H9 (cell line): ENCODE results near the gene TJAP1. TPM values are rescaled to one million over a fixed set of nuclear protein-coding genes. Genes with fewer than 3 reads are reported as not detected.

Experiments used
- DNase-seq: peaks from one replicate; pipeline ENCODE4 v3.0.0-alpha.2; 2017
- H2AFZ ChIP-seq: one replicate; pipeline ENCODE4 v1.6.1; 2013; ENCODE audit warnings: mild to moderate bottlenecking, low read length, control low read depth, moderate library complexity
- H2AK5ac ChIP-seq: 2 replicates; pipeline ENCODE4 v1.6.1; 2013; ENCODE audit warnings: low read length, control low read depth, mixed read lengths; ENCODE audit not compliant: insufficient read length
- H2BK120ac ChIP-seq: one replicate; pipeline ENCODE4 v1.6.1; 2013; ENCODE audit warnings: low read depth, mild to moderate bottlenecking, low read length, control low read depth, inconsistent platforms; ENCODE audit not compliant: poor library complexity, severe bottlenecking
- H2BK12ac ChIP-seq: 2 replicates; pipeline ENCODE4 v1.6.1; 2013; ENCODE audit warnings: low read length, control low read depth, mixed read lengths, low read depth; ENCODE audit not compliant: insufficient read length
- H2BK15ac ChIP-seq: 2 replicates; pipeline ENCODE4 v1.6.1; 2013; ENCODE audit warnings: low read depth, low read length, control low read depth
- H2BK20ac ChIP-seq: one replicate; pipeline ENCODE4 v1.6.1; 2013; ENCODE audit warnings: low read depth, mild to moderate bottlenecking, low read length, control low read depth, inconsistent platforms; ENCODE audit not compliant: poor library complexity, severe bottlenecking
- H2BK5ac ChIP-seq: 2 replicates; pipeline ENCODE4 v1.6.1; 2013; ENCODE audit warnings: low read length, control low read depth, mixed read lengths; ENCODE audit not compliant: insufficient read length
- H3K14ac ChIP-seq: 2 replicates; pipeline ENCODE4 v1.6.1; 2013; ENCODE audit warnings: low read length, control low read depth; ENCODE audit not compliant: insufficient read depth
- H3K18ac ChIP-seq: 2 replicates; pipeline ENCODE4 v1.6.1; 2013; ENCODE audit warnings: low read depth, mild to moderate bottlenecking, mixed read lengths, low read length, control low read depth; ENCODE audit not compliant: insufficient read length
- H3K23ac ChIP-seq: 2 replicates; pipeline ENCODE4 v1.6.1; 2013; ENCODE audit warnings: low read length, control low read depth, mixed read lengths, low read depth; ENCODE audit not compliant: insufficient read length
- H3K23me2 ChIP-seq: 2 replicates; pipeline ENCODE4 v1.6.1; 2013; ENCODE audit warnings: low read depth, mild to moderate bottlenecking, mixed read lengths, low read length, control low read depth; ENCODE audit not compliant: insufficient read length, poor library complexity, severe bottlenecking
- H3K27ac ChIP-seq: 2 replicates; pipeline ENCODE4 v1.5.1; 2013; ENCODE audit warnings: low read length, control low read depth, mixed read lengths, low read depth; ENCODE audit not compliant: insufficient read length
- H3K27me3 ChIP-seq: 2 replicates; pipeline ENCODE4 v1.6.1; 2013; ENCODE audit warnings: low read length, control low read depth, inconsistent platforms; ENCODE audit not compliant: insufficient read depth
- H3K4ac ChIP-seq: 2 replicates; pipeline ENCODE4 v1.6.1; 2013; ENCODE audit warnings: low read depth, mild to moderate bottlenecking, control low read depth, inconsistent platforms, low read length, moderate library complexity
- H3K4me1 ChIP-seq: 2 replicates; pipeline ENCODE4 v1.6.1; 2013; ENCODE audit warnings: low read length, control low read depth, inconsistent platforms; ENCODE audit not compliant: insufficient read depth
- H3K4me2 ChIP-seq: 2 replicates; pipeline ENCODE4 v1.6.1; 2013; ENCODE audit warnings: low read length, control low read depth, mixed read lengths; ENCODE audit not compliant: insufficient read length, insufficient read depth
- H3K56ac ChIP-seq: 2 replicates; pipeline ENCODE4 v1.6.1; 2013; ENCODE audit warnings: low read depth, mild to moderate bottlenecking, mixed read lengths, low read length, control low read depth; ENCODE audit not compliant: insufficient read length
- H3K79me1 ChIP-seq: 2 replicates; pipeline ENCODE4 v1.6.1; 2013; ENCODE audit warnings: low read depth, mild to moderate bottlenecking, moderate library complexity, low read length, control low read depth, inconsistent platforms; ENCODE audit not compliant: insufficient read depth, poor library complexity, severe bottlenecking
- H3K79me2 ChIP-seq: 2 replicates; pipeline ENCODE4 v1.6.1; 2013; ENCODE audit warnings: low read length, control low read depth, inconsistent platforms; ENCODE audit not compliant: insufficient read depth
- H3K9ac ChIP-seq: 2 replicates; pipeline ENCODE4 v1.6.1; 2013; ENCODE audit warnings: low read length, control low read depth, mixed read lengths; ENCODE audit not compliant: insufficient read length; ENCODE audit errors: extremely low read depth
- H3K9me3 ChIP-seq: one replicate; pipeline ENCODE4 v1.6.1; 2013; ENCODE audit warnings: low read depth, low read length, inconsistent platforms; ENCODE audit not compliant: control insufficient read depth
- H3T11ph ChIP-seq: one replicate; pipeline ENCODE4 v1.6.1; 2013; ENCODE audit warnings: mild to moderate bottlenecking, low read length, control low read depth, inconsistent platforms
- H4K20me1 ChIP-seq: one replicate; pipeline ENCODE4 v1.6.1; 2013; ENCODE audit not compliant: control insufficient read depth, insufficient read length, insufficient read depth
- H4K5ac ChIP-seq: 2 replicates; pipeline ENCODE4 v1.6.1; 2013; ENCODE audit warnings: low read depth, mild to moderate bottlenecking, mixed read lengths, low read length, control low read depth; ENCODE audit not compliant: insufficient read length
- H4K8ac ChIP-seq: replicated peaks from 2 replicates; pipeline ENCODE4 v1.6.1; 2013; ENCODE audit warnings: low read length, control low read depth, mixed read lengths, low read depth; ENCODE audit not compliant: insufficient read length
- H4K91ac ChIP-seq: 2 replicates; pipeline ENCODE4 v1.6.1; 2013; ENCODE audit warnings: low read depth, mild to moderate bottlenecking, moderate library complexity, mixed read lengths, low read length, control low read depth; ENCODE audit not compliant: insufficient read length
- H3K27ac Mint-ChIP-seq, 3 experiments: 2 replicates in 2 of 3; 3 replicates in 1 of 3; pipeline ENCODE4 v1.8.0; 2020 to 2021; ENCODE audit warnings: mixed read lengths in 3 of 3, mild to moderate bottlenecking in 1 of 3, moderate library complexity in 1 of 3
- H3K27me3 Mint-ChIP-seq: 2 replicates; pipeline ENCODE4 v1.8.0; 2021; ENCODE audit warnings: low read depth, mild to moderate bottlenecking, moderate library complexity, mixed read lengths
- H3K36me3 Mint-ChIP-seq, 3 experiments: 2 replicates in 2 of 3; 3 replicates in 1 of 3; pipeline ENCODE4 v1.8.0; 2020 to 2021; ENCODE audit warnings: low read depth in 3 of 3, mixed read lengths in 3 of 3; ENCODE audit not compliant: insufficient read depth in 1 of 3
- H3K4me1 Mint-ChIP-seq, 2 experiments: 2 replicates each; pipeline ENCODE4 v1.8.0; 2020; ENCODE audit warnings: mixed read lengths in 2 of 2
- H3K4me3 Mint-ChIP-seq, 2 experiments: 2 replicates in 1 of 2; 3 replicates in 1 of 2; pipeline ENCODE4 v1.8.0; 2020 to 2021; ENCODE audit warnings: mild to moderate bottlenecking in 2 of 2, mixed read lengths in 2 of 2, moderate library complexity in 1 of 2
- H3K9me3 Mint-ChIP-seq, 2 experiments: 2 replicates in 1 of 2; 3 replicates in 1 of 2; pipeline ENCODE4 v1.8.0; 2020; ENCODE audit warnings: mild to moderate bottlenecking in 2 of 2, mixed read lengths in 2 of 2, moderate library complexity in 1 of 2
- CTCF ChIP-seq: fragments of 200-600 bp; sonication (generic); conservative IDR thresholded peaks from 3 replicates; pipeline ENCODE4 v1.8.0; 2021; ENCODE audit warnings: antibody characterized with exemption, mild to moderate bottlenecking
- WGBS: extraction: QIAGEN DNeasy Blood & Tissue Kit; methylation state at CpG from one replicate; pipeline ENCODE4 v1.1.7; 2013; ENCODE audit warnings: missing lambda C conversion rate, low lambda C conversion rate, mixed read lengths; ENCODE audit not compliant: insufficient read length; ENCODE audit errors: extremely low coverage; 5-methylcytosine and 5-hydroxymethylcytosine counted together
- long read RNA-seq: library from polyadenylated mRNA; unstranded; transcript quantifications from one replicate; pipeline ENCODE4 v2.0.0, GENCODE V29; 2020
- total RNA-seq: library from RNA; stranded (reverse); gene quantifications from 2 replicates; pipeline ENCODE4 v1.2.1, GENCODE V29; 2021

Gene TJAP1
- total RNA-seq: 45.1 and 49.2 TPM in 2 replicates
- long read RNA-seq, transcript TJAP1-205 (10 exons, 2,665 nt): major isoform, 25 of 164 reads
- long read RNA-seq, transcript TJAP1-202 (11 exons, 2,778 nt): minor isoform, 9 of 164 reads
- long read RNA-seq, partial matches to known transcripts: 11 of 164 reads
- long read RNA-seq, other reads (novel, unspliced or antisense): 112 of 164 reads

GRCh38 chr6:43477235-43478007 lies at the start of gene TJAP1:
TJAP1 (plus strand) TSS chr6:43477570; CDS start chr6:43499002, 21,432 bp downstream.
- H3K9me3 ChIP-seq: no peaks in the 10 kb centered on the region
- Mint-ChIP-seq H3K27me3 (no peaks in the 10 kb centered on the region; the same call in 1 of the 2 replicates), H3K27ac (peak within 1 kb of the TSS; percentile 62 to 88 (median 85)), H3K4me1 (peaks cover 39 to 47% of the 10 kb centered on the region in 2 experiments), H3K9me3 (no peaks in the 10 kb centered on the region), H3K4me3 (peak within 1 kb of the TSS; percentile 87 to 95), H3K36me3 (peaks cover 0 to 3% (median 0%) of the 10 kb centered on the region in 3 experiments; a peak in 1 of 7 replicates)
- H2BK15ac ChIP-seq: no peak within 1 kb of the TSS
- H3K79me1 ChIP-seq: peaks cover 7% of the 10 kb centered on the region
- H4K91ac ChIP-seq: no peak within 1 kb of the TSS
- peaks cover 14% of the 10 kb centered on the region; the same call in 1 of the 2 replicates for H3K4me1 ChIP-seq
- H3K18ac ChIP-seq: peak within 1 kb of the TSS; percentile 82
- H3K23ac ChIP-seq: no peak within 1 kb of the TSS
- no peak within 1 kb of the TSS for H2BK20ac ChIP-seq
- no peak within 1 kb of the TSS for H2BK5ac ChIP-seq
- peak within 1 kb of the TSS; percentile 81 for H3K4me2 ChIP-seq
- no peaks in the 10 kb centered on the region for H4K20me1 ChIP-seq
- TF ChIP-seq CTCF: no peak
- H2BK12ac ChIP-seq: no peak within 1 kb of the TSS
- H2AK5ac ChIP-seq: no peak within 1 kb of the TSS
- H3T11ph ChIP-seq: no peak within 1 kb of the TSS
- peaks cover 10% of the 10 kb centered on the region for H3K23me2 ChIP-seq
- H3K4ac ChIP-seq: no peak within 1 kb of the TSS
- no peak within 1 kb of the TSS for H3K56ac ChIP-seq
- peak within 1 kb of the TSS; percentile 72 for H3K9ac ChIP-seq
- no peak within 1 kb of the TSS for H3K27ac ChIP-seq
- H2AFZ ChIP-seq: peak within 1 kb of the TSS; percentile 52
- no peak within 1 kb of the TSS for H2BK120ac ChIP-seq
- no peak within 1 kb of the TSS for H4K8ac ChIP-seq
- H3K79me2 ChIP-seq: peaks cover 15% of the 10 kb centered on the region
- H3K27me3 ChIP-seq: no peaks in the 10 kb centered on the region
- H3K14ac ChIP-seq: peak within 1 kb of the TSS; percentile 93
- DNase-seq: peak; percentile 96
- WGBS: no CpG with 5 or more reads among the region's 34 CpGs
- H4K5ac ChIP-seq: no peak within 1 kb of the TSS
